GM12801 (cell line): ENCODE measurements around the gene TNFSF8.

ENCODE experiments used
- TF ChIP-seq, protein P1 (sequence below): IDR thresholded peaks from one replicate; pipeline ENCODE4 v1.5.1; 2011; ENCODE audit warnings: control low read depth; ENCODE audit not compliant: insufficient read length; ENCODE audit errors: extremely low read depth

TNFSF8 gene

DNA sequence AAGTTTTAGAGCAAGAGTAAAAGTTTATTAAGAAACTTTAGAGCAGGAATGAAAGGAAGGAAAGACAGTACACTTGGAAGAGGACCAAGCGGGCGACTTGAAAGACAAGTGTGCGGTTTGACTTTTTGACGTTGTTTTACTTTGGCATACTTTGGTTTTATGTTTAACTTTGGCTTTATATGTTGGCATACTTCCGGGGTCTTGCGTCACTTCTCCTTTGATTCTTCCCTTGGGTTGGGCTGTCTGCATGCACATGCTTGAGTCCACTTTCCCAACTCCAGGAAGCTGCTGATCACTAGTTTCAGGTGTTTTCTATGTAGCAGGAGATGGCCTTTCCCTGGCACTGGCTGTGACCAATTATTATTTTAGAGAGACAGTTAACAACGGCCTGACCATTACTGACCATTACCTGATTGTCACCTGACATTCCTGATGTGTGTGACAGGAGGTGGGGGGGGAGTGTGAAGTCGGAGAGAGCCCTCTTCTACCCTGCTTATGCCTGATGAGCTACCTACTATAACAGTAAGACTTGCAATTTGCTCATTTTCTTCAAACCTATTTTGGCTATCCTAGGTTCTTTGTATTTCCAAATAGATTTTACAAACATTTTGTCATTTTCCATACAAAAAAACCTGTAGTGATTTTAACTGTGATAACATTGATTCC, 45.5 kb downstream of the TNFSF8 start:
- TF ChIP-seq, protein P1, sequence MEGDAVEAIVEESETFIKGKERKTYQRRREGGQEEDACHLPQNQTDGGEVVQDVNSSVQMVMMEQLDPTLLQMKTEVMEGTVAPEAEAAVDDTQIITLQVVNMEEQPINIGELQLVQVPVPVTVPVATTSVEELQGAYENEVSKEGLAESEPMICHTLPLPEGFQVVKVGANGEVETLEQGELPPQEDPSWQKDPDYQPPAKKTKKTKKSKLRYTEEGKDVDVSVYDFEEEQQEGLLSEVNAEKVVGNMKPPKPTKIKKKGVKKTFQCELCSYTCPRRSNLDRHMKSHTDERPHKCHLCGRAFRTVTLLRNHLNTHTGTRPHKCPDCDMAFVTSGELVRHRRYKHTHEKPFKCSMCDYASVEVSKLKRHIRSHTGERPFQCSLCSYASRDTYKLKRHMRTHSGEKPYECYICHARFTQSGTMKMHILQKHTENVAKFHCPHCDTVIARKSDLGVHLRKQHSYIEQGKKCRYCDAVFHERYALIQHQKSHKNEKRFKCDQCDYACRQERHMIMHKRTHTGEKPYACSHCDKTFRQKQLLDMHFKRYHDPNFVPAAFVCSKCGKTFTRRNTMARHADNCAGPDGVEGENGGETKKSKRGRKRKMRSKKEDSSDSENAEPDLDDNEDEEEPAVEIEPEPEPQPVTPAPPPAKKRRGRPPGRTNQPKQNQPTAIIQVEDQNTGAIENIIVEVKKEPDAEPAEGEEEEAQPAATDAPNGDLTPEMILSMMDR = no peak

DNA sequence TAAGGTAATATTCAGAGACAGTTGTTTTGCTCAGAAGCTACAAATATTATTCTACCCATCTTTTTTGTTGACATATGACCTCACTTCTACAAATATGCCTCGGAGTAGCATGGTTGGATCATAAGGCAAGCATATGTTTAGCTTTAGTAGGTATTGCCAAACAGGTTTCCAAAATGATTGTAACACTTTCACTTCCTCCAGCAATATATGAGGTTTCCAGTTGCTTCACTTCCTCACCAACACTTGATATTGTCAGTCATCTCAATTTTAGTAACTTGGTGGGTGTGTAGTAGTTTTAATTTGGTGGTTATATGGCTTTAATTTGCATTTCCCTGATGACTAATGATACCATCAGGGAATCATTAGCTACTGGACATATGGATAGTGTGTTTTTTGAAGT, 46.7 kb downstream of the TNFSF8 start:
- TF ChIP-seq, protein P1 = no peak

GRCh38 chr9:114880291-114880745, 50.1 kb downstream of the TNFSF8 start:
- TF ChIP-seq, protein P1 = no peak

GRCh38 chr9:114878879-114879564, 51.4 kb downstream of the TNFSF8 start:
- TF ChIP-seq, protein P1 = no peak

DNA sequence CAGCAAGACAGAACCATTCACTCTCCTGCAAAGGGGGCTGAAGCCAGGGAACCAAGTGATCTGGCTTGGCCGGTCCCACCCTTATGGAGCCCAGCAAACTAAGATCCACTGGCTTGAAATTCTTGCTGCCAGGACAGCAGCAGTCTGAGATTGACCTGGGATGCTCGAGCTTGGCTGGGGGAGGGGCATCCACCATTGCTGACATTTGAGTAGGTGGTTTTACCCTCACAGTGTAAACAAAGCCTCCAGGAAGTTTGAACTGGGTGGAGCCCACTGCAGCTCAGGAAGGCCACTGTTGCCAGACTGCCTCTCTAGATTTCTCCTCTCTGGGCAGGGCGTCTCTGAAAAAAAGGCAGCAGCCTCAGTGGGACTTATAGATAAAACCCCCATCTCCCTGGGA, 60.5 kb downstream of the TNFSF8 start:
- TF ChIP-seq, protein P1 = no peak

- TF ChIP-seq, protein P1 = no peak
Measured at GRCh38 chr9:114869378-114869777, 61.0 kb downstream of the TNFSF8 start.

DNA sequence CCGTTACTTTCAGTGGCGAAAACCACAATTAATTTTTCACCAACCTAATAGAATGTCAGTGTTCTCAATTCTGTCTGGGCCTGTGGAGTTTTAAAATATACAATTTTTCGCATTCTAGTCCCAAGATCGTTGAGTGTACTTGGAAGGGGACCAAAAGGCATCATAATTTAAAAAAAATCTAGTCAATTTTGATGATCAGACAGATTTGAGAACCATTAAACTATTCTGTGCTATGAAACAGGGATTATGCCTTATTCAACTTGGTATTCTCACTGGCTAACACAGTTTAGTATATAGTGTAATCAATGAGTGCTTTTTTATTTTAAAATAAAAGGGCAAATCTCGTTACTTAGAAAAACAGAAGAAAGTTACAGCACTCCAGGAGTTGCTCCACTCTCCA, 63.1 kb downstream of the TNFSF8 start:
- TF ChIP-seq, protein P1 = no peak
